ENCODE measurements around the gene PTPRN2.
"Not testable (repeated sequence)": the region's sequence is repeated elsewhere in the genome, so short reads cannot be mapped to it uniquely, and the experiment has no call there.

The PTPRN2 gene

GRCh38 chr7:158508802-158509385, 78.7 kb downstream of the PTPRN2 start:
- no peak for DNase-seq

GRCh38 chr7:158508321-158508720, 79.3 kb downstream of the PTPRN2 start:
- DNase-seq, result not testable (repeated sequence)

- DNase-seq, result no peak
These were observed 79.7 kb downstream of the PTPRN2 start for GRCh38 chr7:158507917-158508316.

- DNase-seq, result not testable (repeated sequence)
These were observed 80.4 kb downstream of the PTPRN2 start for GRCh38 chr7:158507175-158507574.

- no peak for DNase-seq
These were observed 81.0 kb downstream of the PTPRN2 start for GRCh38 chr7:158506626-158507025.

GRCh38 chr7:158505683-158506082, 81.9 kb downstream of the PTPRN2 start:
- DNase-seq, result no peak

GRCh38 chr7:158502068-158502750, 85.4 kb downstream of the PTPRN2 start:
- no peak for DNase-seq

GRCh38 chr7:158501393-158502067, 86.1 kb downstream of the PTPRN2 start:
- no peak for DNase-seq

GRCh38 chr7:158500651-158501052, 87.0 kb downstream of the PTPRN2 start:
- DNase-seq, result no peak

GRCh38 chr7:158499082-158499455, 88.6 kb downstream of the PTPRN2 start:
- no peak for DNase-seq

- DNase-seq, result no peak
These were observed 89.1 kb downstream of the PTPRN2 start for GRCh38 chr7:158498443-158499081.

GRCh38 chr7:158497627-158498026, 90.0 kb downstream of the PTPRN2 start:
- DNase-seq, result no peak

- no peak for DNase-seq
These were observed 91.8 kb downstream of the PTPRN2 start for GRCh38 chr7:158495786-158496185.

GRCh38 chr7:158495216-158495615, 92.4 kb downstream of the PTPRN2 start:
- no peak for DNase-seq

GRCh38 chr7:158494643-158495042, 93.0 kb downstream of the PTPRN2 start:
- DNase-seq, result no peak

GRCh38 chr7:158494162-158494586, 93.4 kb downstream of the PTPRN2 start:
- DNase-seq, result no peak

GRCh38 chr7:158492367-158492764, 95.3 kb downstream of the PTPRN2 start:
- DNase-seq, result no peak

GRCh38 chr7:158491094-158491493, 96.5 kb downstream of the PTPRN2 start:
- DNase-seq, result no peak

- DNase-seq, result no peak
These were observed 97.3 kb downstream of the PTPRN2 start for GRCh38 chr7:158490171-158490782.

GRCh38 chr7:158489462-158490155, 98.0 kb downstream of the PTPRN2 start:
- no peak for DNase-seq

- no peak for DNase-seq
These were observed 99.2 kb downstream of the PTPRN2 start for GRCh38 chr7:158488181-158488971.

GRCh38 chr7:158487631-158488151, 99.9 kb downstream of the PTPRN2 start:
- DNase-seq, result no peak
